OCI-M2 (cell line): ENCODE data around the gene MASP1.
"Not testable (repeated sequence)": the region's sequence is repeated elsewhere in the genome, so short reads cannot be mapped to it uniquely, and the experiment has no call there.

Source experiments
- DNase-seq: peaks from one replicate; lab custom pipeline; 2025; ENCODE audit not compliant: unreplicated experiment; lab: John Stamatoyannopoulos, UW

MASP1 gene

DNA sequence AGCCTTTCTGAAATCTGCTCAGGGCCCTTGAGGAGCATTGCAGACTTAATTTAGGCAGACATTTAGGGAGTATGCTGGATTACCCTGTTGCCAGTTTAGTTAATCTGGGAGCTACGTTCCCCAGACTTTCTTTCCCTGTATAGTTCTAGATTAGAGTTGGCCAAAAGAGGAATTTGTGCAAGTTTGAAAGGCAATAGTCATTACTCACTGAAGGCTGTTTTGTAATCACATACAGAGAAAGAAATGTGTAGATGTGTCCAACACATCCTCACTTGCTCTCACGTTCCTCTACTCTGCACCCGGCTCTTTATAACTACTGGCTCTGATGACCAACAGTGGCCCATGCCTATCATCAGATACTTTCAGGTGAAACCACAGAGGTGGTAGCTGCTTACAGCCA is 24.2 kb downstream of the MASP1 start:
- DNase-seq, result no peak

- no peak for DNase-seq
These were observed 24.8 kb downstream of the MASP1 start for GRCh38 chr3:187266691-187267090.

GRCh38 chr3:187265461-187265955 is 26.0 kb downstream of the MASP1 start:
- peak; percentile 45 for DNase-seq

- DNase-seq, result no peak
These were observed 26.6 kb downstream of the MASP1 start for GRCh38 chr3:187264911-187265310.

GRCh38 chr3:187264021-187264420 is 27.5 kb downstream of the MASP1 start:
- peak; percentile 37 for DNase-seq

GRCh38 chr3:187263270-187263669 is 28.3 kb downstream of the MASP1 start:
- DNase-seq, result no peak

GRCh38 chr3:187262360-187262759 is 29.2 kb downstream of the MASP1 start:
- no peak for DNase-seq

GRCh38 chr3:187261541-187261969 is 30.0 kb downstream of the MASP1 start:
- no peak for DNase-seq

DNA sequence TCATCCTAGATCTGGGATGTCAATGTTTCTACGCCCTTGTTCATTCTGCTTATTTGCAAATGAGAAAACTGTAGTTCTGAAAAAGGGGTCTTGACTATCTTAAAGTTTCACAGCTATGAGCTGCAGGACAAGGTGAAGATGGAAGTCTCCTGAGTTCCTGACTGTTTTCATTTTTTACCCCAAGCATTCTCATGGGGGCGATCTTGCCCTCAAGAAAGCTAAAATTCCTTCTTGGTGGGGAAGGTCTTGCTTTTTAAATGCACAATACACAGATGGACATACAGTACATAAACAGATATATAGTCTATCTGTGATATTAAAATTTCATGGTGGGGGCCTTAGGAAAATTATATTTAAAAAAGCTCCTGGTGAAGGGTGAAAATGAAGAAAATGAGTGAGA is 32.4 kb downstream of the MASP1 start:
- no peak for DNase-seq

GRCh38 chr3:187257992-187258692 is 33.4 kb downstream of the MASP1 start:
- DNase-seq, result no peak

GRCh38 chr3:187257471-187257870 is 34.1 kb downstream of the MASP1 start:
- DNase-seq, result no peak

DNA sequence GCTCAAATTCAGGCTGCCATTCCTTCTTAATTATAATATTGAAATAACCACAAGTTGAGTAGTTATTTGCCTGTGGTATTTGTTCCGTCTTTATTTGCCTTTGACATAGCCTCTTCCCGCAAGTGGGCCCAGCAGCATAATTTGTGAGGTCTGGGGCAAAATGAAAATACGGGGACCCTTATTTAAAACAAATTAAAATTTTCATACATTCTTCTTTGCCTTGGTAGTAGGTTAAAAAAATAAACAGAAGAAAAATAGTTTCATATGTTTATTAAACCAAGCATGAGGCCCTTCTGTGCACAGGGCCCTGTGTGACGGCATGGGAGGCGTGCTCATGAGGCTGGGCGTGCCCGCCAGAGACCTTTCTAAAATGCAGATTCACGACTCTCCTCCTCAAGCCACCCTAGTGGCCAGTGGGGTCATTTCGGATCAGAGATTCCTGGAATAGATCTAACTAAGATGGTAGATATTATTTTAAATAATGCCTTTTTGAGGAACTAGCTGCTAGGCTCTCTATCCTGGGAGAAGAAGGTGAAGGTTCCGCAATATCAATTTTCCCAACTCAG is 35.4 kb downstream of the MASP1 start:
- no peak for DNase-seq

DNA sequence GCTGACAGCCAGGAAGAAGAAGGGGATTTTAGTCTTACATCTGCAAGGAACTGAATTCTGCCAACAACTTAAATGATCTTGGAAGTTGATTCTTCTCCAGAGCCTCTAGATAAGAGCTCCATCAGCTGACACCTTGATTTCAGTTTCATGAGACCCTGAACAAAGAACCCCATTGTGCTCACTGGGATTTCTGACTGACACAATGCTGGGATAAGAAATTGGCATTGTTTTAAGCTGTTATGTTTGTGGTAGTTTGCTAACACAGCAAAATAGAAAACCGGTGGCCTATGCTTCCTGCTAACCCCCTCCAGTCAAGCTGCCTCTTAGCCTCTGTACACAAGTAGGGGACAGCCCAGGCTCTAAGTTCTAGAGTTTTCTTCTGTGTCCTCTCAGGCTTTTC is 36.2 kb downstream of the MASP1 start:
- no peak for DNase-seq

DNA sequence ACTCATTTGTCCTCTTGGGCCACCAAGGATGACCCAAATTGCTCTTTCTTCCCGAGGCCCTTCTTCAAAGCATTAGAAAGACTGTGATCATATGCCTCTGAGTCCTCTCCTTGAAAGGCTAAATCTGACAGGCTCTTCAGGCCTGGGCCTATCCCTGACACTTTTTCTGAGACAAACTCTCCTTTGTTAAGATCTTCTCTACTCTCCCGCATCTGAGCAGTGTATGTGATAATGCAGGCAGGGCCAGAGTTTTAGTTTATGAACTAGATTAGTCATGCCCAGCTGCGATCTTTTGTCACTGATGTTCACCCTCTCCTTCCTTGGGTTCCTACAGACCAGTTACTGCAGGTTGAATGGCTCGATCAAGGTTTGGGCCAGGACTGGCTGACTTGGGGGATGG is 39.2 kb downstream of the MASP1 start:
- no peak for DNase-seq

DNA sequence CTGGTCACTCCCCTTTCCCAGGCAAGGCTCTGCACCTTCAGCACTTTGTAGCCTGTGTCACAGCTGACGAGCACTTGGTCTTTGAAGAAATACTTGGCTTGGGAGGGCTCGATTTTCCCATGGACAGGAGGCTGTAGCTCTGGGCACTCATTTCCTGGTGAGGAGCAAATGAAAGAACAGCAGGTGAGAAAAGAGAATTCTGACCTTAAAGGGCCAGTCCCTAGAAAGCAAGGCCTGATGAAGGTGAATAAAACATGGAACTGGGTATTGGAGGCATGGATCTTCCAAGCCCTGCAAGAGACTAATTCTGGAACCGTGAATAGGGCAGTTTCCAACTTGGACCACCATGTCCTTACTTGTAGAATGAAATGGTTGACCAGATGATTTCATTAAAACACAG is 39.9 kb downstream of the MASP1 start:
- no peak for DNase-seq

DNA sequence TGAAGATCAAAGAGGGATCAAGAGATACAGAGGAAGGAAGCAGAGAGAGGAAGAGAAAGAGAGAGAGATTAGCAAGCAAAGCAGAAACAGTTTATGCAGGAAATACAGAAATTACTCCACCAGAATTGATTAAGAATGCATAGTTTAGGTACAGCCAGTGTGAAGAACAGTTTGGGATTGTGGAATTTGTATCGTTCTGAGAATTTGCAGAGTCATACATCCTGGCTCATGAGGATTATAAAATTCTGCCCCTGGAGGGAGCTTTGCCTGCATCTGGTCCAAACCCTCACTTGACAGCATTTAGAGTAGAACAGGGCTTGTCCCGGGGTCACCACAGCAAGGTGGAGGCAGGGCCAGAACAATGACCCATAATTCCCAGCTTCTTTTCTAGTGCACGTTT is 44.1 kb downstream of the MASP1 start:
- no peak for DNase-seq

DNA sequence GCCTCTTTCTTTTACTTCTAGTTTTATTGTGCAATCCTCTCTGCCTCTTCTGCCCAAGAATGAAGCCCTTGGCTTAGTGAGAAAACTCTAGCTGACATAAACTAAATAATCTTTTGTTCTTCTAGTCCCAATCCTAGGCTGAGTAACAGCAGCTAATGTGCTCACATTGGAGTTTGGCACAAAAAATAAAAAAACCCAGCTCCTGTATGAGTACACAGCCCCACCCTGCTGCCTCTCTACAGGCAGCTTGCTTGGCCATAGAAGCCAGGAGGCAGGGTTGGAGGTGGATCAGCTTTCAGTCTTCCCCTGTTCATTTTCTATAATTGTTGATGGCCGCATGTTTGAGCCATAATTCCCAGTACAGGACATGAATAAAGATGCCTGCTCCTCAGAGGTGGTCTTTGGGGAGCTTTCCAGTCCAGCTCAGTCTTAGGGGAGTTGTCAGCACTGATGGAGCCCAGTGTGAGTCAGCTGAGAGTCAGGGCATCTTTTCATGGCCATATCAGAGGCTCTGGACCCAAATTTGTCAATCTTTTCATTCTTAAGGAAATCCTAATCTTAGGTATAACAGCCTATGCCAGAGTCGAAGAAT is 47.5 kb downstream of the MASP1 start:
- DNase-seq, result no peak

- no peak for DNase-seq
These were observed 48.6 kb downstream of the MASP1 start for GRCh38 chr3:187242900-187243299.

- no peak for DNase-seq
These were observed 49.1 kb downstream of the MASP1 start for GRCh38 chr3:187242435-187242834.

GRCh38 chr3:187238835-187239234 is 52.7 kb downstream of the MASP1 start:
- not testable (repeated sequence) for DNase-seq

- no peak for DNase-seq
These were observed 53.3 kb downstream of the MASP1 start for GRCh38 chr3:187238239-187238638.

GRCh38 chr3:187237741-187238140 is 53.8 kb downstream of the MASP1 start:
- no peak for DNase-seq
